HG03064 (cell line): ENCODE results near the gene IL6R.
"Not testable (repeated sequence)": the region's sequence is repeated elsewhere in the genome, so short reads cannot be mapped to it uniquely, and the experiment has no call there.

Experiments used
- ATAC-seq: cut with Tn5 transposase; IDR thresholded peaks from one replicate; pipeline ENCODE4 v1.9.1; 2021; ENCODE audit warnings: low read depth; ENCODE audit not compliant: unreplicated experiment

Gene IL6R

DNA sequence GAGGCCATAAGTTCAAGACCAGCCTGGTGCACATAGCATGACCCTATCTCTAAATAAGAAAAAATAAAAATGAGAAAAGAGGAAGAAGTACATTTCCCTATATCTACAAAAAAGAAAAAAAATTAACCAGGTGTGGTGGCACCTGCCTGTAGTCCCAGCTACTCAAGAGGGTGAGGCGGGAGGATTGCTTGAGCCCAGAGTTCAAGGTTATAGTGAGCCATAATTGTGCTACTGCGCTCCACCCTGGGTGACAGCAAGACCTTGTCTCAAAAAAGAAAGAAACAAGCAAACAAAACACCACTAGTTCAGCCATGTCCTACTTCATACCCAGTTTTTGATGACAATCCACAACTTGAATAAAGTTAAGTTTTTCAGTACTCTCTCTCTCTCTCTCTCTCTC lies 66.2 kb downstream of the IL6R start:
- ATAC-seq: no peak

DNA sequence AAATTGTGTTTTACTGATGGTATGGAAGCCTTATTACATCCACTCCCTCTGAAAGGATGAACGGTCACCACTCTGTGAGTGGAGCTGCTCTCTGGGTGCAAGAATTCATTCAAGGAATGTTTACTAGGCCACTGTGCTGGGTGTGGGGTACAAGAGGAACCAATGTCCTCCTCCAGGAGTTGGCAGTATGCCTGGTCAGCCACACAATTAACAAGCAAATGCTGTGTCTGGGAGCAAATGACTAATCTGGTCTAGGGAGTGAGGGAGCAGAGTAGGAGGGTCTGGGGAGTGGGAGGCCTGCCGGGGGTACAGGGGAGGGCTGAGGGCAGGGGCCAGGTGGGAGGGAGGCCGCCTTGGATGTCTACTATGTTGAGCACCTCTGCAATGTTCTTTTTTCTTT lies 69.7 kb downstream of the IL6R start:
- no peak for ATAC-seq

DNA sequence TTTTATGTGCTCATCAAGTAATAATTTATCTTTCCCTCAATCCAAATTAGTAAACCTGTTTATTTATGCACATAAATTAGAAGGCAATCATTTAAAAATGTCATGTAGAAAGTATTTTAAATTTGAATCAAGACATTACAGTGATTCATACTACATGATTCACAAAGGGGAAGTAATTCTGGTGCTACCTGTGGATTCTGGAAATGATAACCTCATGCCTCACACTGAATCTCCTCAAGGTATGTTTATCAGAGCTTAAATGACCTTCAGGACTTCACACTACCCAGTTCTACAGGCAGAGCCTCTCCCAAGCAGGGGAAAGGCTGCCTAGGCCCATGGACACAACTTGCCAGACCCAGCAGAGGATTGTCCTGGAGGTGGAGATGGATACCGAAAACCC lies 71.6 kb downstream of the IL6R start:
- ATAC-seq: no peak

DNA sequence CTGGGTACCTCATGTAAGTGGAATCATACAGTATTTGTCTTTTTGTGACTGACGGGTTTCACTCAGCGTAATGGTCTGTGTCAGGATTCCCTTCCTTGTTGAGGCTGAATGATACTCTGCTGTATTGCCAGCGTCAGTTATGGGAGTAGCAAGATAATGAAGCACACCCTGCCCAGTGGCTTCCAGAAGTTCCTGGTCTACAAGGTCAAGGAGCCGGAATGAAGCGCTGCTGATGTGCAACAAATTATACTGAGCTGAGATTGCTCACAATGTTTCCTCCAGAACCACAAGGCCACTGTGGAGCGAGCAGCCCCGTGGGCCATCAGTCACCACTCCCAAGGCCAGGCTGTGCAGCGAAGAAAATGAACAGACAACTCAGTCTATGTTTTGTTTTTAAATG lies 72.9 kb downstream of the IL6R start:
- no peak for ATAC-seq

DNA sequence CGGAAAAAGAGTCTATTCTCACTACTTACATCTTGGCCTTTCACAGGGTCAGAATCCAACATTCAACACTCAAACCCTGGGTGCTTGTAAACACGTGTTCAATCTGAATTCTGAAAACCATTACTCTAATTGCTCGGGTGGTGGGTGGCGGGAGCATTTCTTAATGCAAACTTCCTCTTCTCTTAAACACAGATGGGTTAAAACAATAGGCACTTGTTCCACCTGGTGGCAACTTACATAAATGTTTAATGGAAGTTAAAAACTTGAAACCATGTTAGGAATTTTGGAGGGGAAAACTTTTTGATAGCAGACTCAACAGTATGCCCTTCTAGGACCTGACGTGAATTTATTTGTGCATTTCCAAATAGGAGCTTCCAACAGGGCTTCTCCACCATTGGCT lies 73.5 kb downstream of the IL6R start:
- no peak for ATAC-seq

DNA sequence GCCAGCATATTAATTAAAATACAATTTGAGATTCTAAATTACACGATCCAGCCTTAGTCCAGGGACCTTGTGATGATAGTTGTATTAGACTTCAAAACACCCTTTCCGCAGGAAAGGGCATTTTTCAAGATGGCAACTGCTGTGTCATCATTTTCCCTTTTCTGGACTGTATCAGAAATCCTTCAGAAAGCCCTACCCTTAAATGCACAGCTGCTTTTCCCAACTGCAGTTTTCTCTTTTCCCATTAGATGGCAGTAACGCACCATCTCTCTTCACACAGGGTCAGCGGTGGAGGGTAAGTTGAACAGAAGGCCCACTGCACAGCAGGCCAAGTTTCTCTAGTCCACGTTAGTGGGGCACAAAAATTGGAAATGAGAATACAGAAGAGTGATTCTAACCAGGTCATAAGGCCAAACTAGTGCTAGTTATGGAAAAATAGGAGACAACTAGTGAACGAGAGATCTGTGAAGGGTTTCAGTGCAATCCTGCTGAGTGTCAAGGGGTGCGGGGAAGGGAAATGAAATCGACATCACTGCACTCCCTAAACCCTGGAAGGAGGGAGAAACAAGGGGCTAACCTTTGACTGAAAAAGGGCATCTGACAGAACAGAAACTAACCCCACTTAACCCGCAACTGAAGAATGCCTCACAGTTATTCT lies 74.8 kb downstream of the IL6R start:
- no peak for ATAC-seq

DNA sequence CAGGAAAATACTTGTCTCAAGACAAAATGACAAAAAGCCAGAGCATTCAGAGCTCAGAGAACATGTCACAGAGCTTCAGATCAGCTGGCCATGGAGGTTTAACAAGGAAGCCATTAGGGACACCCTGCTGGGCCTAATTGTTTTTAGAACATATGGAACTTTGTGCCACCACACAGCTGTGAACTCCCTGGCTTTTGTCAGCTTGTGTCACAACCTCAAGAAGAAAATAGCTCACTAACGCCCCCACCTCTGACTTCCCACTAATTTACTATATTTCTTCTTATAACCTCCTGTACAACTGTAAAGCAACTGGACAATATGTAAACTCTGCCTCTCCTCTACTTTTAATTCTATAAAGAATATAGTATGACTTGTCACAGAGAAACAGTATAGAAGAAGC lies 75.9 kb downstream of the IL6R start:
- no peak for ATAC-seq

DNA sequence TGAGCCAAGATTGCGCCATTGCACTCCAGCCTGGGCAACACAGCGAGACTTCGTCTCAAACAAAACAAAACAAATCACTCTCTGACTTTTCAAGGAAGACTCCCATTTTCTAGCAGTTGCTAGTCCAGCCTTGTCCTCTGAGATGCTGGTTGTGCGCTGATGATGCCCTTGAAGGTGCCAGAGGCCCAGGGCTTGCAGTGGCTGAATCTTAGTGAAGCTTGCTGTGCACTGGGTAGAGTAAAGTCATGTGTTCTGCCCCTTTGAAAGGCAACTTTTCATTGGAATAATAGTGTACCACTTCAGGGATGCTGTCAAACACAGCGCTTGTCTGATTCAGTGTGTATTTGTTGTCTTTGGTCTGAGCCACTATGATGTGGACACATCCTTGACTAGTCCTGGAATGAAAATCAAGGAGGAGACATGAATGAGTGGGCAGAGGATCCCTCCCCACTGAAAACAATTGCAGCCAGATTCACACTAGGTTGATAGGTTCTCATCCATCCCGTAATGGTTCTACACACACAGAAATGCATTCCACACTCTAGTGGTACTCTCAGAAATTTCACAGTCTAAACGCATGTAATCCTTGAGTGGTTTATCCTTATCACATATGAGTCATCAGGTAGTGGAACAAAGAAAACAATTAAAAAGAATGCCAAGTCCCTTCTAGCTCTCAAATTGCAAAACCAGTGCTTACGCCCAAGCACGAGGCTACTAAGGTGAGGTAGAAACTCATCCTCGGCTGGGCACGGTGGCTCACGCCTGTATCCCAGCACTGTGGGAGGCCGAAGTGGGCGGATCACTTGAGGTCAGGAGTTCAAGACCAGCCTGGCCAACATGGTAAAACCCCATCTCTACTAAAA lies 79.0 kb downstream of the IL6R start:
- ATAC-seq: no peak

DNA sequence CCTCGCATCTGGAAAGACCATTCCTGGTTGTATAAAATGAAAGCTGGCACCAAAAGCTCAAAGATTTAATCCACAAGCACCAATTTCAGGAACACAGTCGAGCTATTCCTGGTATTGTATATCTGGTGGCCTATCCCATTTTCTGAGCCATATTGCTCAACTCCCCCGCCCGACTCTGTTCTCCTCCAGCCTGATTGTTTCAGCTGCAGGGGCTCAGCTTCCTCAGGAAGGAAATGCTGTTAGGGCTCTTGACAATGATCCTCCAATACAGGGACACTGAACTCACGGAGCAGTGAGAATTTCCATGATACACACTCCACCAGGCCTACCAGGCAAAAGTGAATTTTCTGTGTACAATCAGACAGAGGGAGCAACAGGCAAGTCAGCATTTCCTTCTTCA lies 80.0 kb downstream of the IL6R start:
- ATAC-seq: no peak

DNA sequence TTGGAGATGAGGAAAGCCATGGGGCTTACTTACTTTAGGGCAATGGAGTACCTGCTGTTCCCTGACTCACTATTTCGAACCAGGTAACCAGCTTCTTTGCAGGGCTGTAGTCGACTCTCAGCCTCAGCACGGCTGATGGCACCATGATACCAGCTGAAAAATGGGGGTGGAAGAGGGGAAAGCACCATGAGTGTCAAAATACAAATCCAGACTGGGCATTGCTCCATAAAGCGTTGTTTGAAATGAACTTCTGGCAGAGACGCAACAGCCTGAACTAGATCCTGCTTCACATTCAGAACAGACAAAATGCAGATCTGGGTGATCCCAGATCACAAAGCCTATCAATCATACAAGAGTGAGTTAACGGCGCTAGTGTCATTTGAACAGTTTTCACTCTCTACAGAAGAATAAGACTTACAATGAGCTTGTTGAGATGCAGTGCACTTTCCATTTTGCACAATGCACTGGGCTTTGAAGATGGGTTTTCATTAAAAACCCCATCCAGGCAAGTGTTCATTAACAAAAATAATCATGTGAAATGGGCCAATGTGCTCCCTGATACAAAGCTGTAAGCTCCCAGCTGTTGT lies 80.9 kb downstream of the IL6R start:
- ATAC-seq: no peak

DNA sequence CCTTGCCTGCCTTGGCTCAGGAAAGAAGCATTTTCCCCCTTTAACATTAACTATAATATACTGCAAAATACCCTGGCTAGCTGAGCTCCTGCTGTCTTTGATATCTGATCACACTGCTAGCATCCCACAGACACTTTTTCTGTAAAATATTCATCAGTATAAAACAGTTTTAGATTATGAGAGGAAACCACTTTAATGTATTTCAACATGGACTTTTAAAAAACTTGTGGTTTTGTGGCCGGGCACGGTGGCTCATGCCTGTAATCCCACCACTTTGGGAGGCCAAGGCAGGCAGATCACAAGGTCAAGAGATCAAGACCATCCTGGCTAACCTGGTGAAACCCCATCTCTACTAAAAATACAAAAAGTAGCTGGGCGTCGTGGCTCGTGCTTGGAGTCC lies 81.6 kb downstream of the IL6R start:
- not testable (repeated sequence) for ATAC-seq

DNA sequence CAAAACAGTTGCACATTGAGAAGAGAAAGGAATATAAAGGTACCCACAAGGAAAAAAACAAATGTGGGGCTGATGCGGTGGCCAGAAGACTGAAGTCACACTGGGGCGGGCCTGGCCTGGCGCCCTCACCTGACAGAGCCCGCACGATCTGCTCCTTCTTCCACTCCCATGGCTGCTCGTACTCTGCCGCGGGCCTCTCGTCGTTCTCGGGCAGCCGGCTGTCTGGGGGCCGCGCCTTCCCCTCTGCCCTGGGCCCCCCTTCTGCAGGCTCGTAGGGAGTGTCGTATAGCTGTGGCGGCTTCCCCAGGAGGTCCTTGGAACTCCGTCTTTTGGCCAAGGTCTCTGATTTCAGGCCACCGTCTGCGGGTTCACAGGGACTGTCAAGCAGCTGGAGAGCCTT lies 83.8 kb downstream of the IL6R start:
- ATAC-seq: no peak

DNA sequence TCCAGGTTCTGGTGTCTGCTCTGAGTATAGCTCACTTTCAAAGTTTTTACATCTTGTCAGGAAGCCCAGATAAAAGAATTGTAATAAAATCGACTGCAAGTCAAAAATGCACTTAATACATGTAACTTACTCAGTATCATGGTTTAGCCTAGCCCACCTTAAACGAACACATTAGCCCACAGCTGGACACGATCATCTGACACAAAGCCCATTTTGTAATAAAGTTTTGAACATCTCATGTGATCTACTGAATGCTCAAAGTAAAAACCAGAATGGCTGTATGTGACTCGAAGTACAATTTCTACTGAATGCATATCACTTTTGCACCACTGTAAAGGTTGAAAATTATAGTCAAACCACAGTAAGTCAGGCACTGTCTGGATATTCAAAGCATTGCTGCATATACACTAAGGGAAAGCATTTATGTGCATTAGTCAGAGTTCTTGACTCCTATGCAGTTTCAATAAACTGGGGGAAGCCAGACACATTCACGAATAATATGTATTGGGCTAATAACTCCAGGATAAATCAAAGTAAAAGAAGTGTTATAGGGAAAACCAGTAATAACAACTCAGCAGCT lies 84.6 kb downstream of the IL6R start:
- ATAC-seq: no peak

DNA sequence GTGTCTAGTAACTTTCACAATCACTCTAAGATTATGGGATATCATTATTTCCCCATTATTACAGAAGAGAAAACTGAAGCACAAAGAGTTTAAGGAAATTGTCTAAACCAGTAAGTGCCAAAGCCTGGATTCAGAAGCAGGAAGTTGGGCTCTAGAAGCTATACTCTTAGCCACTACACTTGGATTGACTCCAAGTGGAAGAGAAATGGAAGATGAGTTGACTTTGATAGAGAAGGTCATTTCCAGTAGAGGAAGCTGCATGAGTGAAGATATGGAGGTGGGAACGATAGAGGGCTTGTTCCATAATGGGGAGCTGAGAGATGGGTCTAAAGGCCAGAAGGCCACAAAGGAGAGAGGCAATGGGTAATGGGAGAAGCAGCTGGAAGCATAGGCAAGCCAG lies 85.2 kb downstream of the IL6R start:
- no peak for ATAC-seq

DNA sequence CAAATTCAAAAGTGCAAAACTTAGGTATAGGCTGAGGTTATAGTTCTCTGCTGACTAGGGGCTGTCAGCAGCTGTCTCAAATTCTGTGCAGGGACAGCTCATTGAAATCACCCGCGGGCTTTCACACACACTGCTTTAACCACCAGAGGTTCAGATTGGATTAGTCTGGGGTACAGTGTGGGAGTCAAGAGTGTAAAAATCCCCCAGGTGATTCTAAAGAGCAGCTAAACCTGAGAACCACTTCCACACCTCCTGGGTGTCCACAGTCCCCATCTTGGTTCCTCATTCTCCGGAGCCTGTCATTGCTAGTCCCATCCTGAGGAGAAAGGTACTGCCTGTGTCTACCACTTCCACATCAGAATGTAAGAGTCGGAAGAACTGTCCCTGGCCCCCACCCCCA lies 87.0 kb downstream of the IL6R start:
- no peak for ATAC-seq

DNA sequence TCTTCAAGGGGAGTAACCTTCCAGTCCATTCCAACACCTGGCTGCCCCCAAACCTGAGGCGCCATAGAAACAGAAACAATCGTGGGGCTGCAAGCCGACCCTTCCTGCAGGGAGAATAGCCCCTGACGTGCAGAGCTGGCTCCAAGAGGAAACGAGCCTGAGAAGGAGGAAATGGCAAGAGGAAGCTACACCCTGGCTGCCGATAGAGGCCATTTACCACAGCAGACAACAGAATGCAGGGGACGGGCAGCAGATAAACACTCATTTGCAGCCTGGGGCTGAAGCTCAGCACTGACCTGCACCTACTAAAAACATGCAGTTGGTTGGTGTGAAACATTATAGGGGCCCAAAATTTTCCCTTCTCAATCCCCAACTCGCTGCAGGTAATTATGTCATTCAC lies 88.1 kb downstream of the IL6R start:
- no peak for ATAC-seq

DNA sequence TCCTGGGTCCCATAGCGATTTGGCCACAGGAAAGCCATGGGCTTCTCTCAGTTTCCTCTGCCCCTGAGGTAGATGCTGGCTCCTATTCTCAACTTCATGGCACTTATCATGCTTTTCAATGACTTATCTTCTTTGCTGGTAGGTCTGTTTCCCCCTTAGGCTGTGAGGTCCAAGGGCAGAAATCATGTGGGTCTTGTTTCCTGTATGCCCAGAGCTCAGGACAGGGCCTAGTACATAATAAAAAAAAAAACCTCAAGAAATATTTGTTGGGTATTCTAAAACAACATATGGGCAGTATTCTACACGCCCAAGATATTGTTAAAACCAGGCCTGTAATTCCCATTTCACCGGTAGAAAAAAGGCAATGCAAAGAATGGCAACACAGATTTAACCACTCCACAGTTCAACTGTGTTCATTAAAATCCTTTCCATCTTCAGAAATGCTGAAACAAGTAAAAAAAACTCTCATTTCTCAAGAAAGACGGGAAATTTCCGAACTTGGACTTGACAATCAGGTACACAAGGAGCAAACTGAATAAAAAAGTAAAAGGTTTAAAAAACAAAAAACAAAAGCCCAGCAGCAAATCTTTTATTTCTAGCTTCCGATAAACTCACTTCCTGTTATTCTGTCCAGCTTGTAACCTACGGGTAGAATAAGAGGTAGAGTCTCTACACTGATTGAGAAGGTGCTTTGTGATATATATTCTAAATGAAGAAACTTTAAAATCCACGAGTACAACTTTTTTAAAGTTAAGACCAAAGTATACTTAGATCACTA lies 90.5 kb downstream of the IL6R start:
- no peak for ATAC-seq

DNA sequence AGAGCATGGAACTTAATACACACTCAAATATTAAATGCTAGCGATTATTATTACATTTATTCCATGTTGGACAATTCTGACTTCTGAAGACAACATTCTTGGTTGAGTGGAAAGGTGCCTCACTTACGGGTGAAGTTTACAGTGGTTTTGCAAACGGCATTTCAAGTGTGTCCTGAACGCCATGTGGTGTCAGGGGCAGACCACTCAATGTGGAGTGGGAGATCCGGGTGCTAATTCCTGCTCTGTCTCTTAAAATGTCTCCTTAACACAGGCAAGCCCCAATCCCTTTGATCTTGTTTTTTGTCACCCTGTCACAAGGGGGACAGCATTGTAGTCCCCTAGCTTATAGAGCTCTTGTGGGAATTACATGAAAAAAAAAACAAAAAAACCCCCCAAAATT lies 91.2 kb downstream of the IL6R start:
- no peak for ATAC-seq

DNA sequence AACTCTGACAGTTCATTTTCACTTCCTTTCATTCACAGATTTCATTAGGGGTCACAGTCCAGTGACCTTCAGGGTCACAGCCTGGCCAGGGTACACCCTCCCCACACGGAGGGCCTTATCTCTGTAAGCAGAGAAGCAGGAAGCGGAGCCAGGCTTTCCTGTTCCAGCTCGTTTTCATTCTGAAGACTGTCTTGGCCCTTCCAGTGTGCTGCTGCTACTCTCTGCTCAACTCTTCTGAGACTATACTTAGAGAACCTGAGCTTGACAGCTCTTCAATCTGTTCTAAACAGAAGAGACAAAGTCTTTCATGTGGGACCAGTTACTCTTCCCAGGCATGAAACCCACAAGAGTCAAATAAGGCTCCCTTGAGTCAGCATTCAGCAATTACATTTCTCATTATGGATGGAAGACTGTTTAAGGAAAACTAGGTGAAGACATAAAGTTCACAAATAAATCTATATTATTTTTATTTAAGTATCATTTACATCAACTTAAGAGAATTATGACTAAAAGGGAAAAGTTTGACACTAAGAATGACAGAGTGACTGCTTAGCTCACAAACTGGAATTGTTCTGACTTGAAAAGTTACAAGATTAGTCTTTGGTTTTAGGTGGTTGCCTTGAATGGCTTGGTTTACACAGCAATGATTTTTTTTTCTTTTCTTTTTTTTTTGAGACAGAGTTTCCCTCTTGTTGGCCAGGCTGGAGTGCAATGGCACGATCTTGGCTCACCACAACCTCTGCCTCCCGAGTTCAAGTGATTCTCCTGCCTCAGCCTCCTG lies 92.1 kb downstream of the IL6R start:
- no peak for ATAC-seq

DNA sequence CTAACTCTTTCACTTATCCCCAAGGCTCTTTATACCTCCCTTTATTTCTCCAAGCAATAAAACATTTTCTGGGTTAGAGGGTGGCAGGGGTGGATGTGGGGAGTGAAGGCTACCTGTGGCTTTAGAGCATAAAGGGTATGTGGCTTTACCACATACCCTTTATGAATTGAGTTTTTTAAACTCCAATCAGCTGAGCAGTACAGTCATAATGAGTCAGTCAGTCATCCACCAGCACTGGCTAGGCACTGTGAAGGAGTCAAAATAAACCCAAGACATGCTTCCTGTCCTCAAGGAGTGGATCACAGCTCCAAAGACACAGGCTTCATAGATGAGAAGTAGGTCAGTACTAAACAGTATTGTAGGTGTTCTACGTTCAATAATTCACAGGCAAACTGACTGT lies 94.3 kb downstream of the IL6R start:
- ATAC-seq: no peak
